SW480 (cell line): ENCODE results near the gene CRPPA.
"Not testable (repeated sequence)": the region's sequence is repeated elsewhere in the genome, so short reads cannot be mapped to it uniquely, and the experiment has no call there.

ENCODE experiments used
- DNase-seq: peaks from one replicate; pipeline ENCODE4 v3.0.0-alpha.2; 2016; ENCODE audit warnings: low spot score

The CRPPA gene

DNA sequence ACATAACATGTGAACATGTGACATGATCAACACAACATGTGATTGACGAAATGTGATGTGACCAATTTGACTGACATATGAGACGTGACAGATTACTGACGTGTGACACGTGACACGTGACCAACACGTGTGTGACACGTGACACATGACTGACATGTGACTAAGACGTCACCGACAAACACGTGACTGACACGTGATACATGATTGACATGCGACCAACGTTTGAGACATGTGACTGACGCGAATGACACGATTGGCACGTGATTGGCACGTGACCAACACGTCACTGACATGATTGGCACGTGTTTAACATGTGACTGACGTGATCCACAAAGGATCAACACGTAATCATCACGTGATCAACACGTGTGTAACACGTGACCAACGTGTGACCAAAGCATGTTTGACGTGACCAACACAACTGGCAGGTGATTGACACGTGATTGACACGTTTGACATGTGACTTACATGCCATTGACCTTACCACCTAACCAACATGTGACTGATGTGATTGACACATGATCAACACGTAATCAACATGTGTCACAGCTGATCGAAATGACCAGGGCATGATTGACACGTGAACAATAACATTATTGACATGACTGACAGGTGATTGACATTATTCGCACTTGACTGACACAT is 23.7 kb downstream of the CRPPA start:
- DNase-seq = no peak

DNA sequence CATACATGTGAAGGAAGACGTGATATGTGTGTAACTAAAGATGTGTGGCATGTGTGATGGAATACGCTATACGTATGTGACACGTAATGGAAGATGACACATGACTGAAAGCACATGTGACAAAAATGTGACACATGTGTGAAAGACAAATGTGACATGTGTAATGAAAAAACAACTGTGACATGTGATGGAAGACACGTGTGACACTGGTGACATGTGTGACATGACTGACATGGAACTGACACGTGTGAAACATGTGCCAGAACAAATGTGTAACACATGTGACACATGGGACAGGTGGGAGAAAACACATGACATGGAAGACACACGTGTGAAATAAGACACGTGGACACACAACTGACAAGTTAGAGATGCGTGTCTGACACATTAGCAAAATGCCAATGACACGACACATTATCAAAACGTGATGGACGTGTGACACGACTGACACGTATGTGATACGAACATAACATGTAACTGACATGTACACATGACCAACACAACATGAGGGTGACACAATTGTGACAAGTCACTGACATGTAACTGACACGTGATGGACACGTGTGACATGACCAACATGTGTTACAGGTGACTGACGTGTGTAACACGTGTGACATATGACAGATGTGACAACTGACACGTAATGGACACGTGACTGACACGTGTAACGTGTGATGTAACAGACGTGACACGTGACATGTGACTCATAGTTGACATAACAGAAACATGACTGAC is 24.4 kb downstream of the CRPPA start:
- DNase-seq = no peak

DNA sequence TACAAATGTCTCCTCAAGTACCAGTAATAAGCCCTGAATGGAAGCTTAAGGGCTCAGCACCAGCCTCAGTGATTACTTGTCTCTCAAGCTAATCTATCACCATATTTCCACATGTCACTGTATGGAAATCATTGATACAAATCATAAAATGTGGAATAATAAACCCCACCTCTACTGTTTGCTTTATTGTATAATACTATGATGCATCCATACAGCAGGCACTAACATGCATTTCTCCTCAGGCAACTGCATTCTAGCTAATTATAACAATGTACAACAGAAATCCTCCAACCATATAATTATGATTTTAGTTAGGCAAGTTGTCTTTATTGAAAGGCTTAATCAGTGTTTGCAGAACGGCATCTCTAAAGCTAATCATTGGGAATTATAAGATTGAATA is 26.2 kb downstream of the CRPPA start:
- no peak for DNase-seq

DNA sequence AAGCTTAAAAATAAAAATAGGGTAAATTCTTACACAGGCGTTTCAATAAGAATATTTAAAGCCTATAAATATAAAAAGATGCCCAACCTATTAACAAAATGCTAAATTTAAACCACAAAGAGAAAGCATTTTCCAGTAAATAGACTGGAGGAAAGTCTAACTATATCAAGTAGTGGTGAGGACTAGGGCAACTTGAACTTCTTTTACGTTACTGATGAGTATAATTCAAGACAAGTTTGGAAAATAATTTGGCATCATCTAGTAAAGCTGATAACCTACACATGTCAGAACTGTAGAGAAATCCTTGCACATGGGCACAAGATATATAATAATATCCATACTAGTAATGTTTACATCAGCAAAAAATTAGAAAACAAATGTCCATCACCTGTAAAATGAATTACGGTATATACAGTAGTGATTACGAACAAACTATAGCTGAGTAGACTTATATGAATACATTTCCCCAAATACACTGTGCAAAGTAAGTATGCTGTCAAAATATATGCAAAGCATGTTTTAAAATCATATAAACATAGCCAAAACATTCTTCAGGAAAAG is 27.4 kb downstream of the CRPPA start:
- DNase-seq = no peak

DNA sequence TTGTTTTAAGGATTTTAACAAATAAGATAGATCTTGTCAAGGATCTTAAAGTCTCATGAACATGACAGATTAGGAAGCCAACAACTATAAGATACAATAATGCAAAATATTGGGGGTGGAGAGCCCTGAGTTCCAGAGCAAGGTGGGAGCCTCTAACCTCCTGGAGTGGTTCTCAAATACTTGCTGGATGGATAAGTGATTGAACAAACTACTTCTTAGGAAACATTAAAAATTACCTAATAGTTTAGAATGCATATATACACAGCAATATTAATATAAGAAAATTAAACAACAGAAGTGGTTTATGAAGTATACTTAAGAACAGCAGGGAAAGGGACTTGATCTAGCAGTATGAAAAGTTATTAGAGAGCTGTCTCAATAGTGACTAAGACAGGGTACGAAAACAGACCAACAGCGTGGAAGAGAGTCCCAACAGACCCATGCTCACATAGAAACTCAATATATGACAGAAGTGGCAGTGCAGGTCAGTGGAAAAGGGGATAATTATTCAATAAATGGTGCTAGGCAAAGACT is 28.3 kb downstream of the CRPPA start:
- DNase-seq = no peak

DNA sequence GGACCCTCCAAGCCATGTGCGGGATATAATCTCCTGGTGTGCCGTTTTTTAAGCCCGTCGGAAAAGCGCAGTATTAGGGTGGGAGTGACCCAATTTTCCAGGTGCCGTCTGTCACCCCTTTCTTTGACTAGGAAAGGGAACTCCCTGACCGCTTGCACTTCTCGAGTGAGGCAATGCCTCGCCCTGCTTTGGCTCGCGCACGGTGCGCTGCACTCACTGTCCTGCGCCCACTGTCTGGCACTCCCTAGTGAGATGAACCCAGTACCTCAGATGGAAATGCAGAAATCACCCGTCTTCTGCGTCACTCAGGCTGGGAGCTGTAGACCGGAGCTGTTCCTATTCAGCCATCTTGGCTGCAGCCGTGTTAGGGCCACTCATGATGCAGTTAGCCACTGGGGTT is 37.6 kb downstream of the CRPPA start:
- DNase-seq = not testable (repeated sequence)

DNA sequence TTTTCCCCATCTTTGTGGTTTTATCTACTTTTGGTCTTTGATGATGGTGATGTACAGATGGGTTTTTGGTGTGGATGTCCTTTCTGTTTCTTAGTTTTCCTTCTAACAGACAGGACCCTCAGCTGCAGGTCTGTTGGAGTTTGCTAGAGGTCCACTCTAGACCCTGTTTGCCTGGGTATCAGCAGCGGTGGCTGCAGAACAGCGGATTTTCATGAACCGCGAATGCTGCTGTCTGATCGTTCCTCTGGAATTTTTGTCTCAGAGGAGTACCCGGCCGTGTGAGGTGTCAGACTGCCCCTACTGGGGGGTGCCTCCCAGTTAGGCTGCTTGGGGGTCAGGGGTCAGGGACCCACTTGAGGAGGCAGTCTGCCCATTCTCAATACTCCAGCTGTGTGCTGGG is 38.2 kb downstream of the CRPPA start:
- DNase-seq = not testable (repeated sequence)
